Measurements from ENCODE around the gene OR6S1.

DNA sequence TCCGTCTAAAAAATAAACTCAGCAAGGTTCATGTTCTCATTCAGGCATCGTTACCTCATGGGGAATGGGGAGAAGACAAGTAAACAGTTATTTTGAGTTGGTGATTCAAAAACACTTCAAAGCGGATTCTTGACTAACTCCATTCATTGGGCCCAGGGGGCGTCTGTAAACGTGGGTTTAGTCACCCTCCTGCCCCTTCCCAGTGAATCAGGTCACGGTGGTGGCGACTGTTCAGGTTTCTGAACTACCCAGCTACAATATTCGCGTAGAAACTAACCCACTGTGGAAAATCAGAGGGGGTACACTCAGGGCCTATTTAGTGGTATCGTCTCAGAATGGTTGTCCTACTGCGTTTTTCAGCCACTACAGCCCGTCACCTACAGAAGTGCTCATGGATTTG, 15.2 kb downstream of the OR6S1 start:
- TF ChIP-seq, protein P1, sequence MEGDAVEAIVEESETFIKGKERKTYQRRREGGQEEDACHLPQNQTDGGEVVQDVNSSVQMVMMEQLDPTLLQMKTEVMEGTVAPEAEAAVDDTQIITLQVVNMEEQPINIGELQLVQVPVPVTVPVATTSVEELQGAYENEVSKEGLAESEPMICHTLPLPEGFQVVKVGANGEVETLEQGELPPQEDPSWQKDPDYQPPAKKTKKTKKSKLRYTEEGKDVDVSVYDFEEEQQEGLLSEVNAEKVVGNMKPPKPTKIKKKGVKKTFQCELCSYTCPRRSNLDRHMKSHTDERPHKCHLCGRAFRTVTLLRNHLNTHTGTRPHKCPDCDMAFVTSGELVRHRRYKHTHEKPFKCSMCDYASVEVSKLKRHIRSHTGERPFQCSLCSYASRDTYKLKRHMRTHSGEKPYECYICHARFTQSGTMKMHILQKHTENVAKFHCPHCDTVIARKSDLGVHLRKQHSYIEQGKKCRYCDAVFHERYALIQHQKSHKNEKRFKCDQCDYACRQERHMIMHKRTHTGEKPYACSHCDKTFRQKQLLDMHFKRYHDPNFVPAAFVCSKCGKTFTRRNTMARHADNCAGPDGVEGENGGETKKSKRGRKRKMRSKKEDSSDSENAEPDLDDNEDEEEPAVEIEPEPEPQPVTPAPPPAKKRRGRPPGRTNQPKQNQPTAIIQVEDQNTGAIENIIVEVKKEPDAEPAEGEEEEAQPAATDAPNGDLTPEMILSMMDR (IDR thresholded peaks at IDR 0.05) = no peak
- no peak for TF ChIP-seq POLR2A (IDR thresholded peaks at IDR 0.05)
- no peak for TF ChIP-seq EP300 (IDR thresholded peaks at IDR 0.05)

Measured in ovary (tissue), 3 donors.